Vagina (tissue), 2 donors: ENCODE data around the gene MYO3B. TPM values are rescaled to one million over a fixed set of nuclear protein-coding genes. Genes with fewer than 3 reads are reported as not detected.

Experiments used
- DNase-seq, 2 donors: peaks; one replicate each; pipeline ENCODE4 v3.0.0-alpha.2; 2017; ENCODE audit errors: extremely low spot score in 2 of 2
- H3K27ac ChIP-seq: fragments of 200-600 bp; sonication (generic); one replicate; pipeline ENCODE4 v1.5.1; 2019
- H3K27me3 ChIP-seq: fragments of 200-600 bp; sonication (generic); one replicate; pipeline ENCODE4 v1.5.1; 2019
- H3K36me3 ChIP-seq, 2 donors: fragments of 200-600 bp; sonication (generic); one replicate each; pipeline ENCODE4 v1.5.1; 2017 to 2019
- H3K4me1 ChIP-seq: fragments of 200-600 bp; sonication (generic); one replicate; pipeline ENCODE4 v1.5.1; 2019
- H3K4me3 ChIP-seq, 2 donors: fragments of 200-600 bp; sonication (generic); 1 replicate in 1 of 2; 2 replicates in 1 of 2; pipeline ENCODE4 v1.5.1; 2016 to 2019
- H3K9me3 ChIP-seq: fragments of 200-600 bp; sonication (generic); one replicate; pipeline ENCODE4 v1.5.1; 2019
- CTCF ChIP-seq, 3 experiments: fragments of 450-650 bp in 2 of 3; fragments of 200-600 bp in 1 of 3; sonication (generic) in 1 of 3; IDR thresholded peaks; one replicate each; pipeline ENCODE4 v1.5.1; 2017 to 2019; ENCODE audit warnings: antibody characterized with exemption in 3 of 3, mild to moderate bottlenecking in 2 of 3, moderate library complexity in 2 of 3
- POLR2A ChIP-seq, 2 donors: fragments of 450-650 bp; IDR thresholded peaks; one replicate each; pipeline ENCODE4 v1.6.1; 2017; ENCODE audit warnings: antibody characterized with exemption in 2 of 2, mild to moderate bottlenecking in 2 of 2, moderate library complexity in 2 of 2
- POLR2AphosphoS5 ChIP-seq, 2 donors: sonication (generic); formaldehyde crosslinking; IDR thresholded peaks; one replicate each; pipeline ENCODE4 v1.9.0; 2017; ENCODE audit warnings: antibody characterized with exemption in 2 of 2, mild to moderate bottlenecking in 2 of 2, low read depth in 1 of 2; ENCODE audit not compliant: insufficient read depth in 1 of 2
- intact Hi-C: fragments of 100-400 bp; cut with DNase I; formaldehyde crosslinking; loops from one replicate; pipeline ENCODE4 v1.15.1; 2023
- total RNA-seq: library from RNA; depleted of rRNA; stranded (reverse); fragments of >200 nt; gene quantifications from one replicate; pipeline ENCODE4 v1.2.3, GENCODE V29; 2016

The MYO3B gene
- total RNA-seq, 1 donor from 2014 or later = 0.49 TPM

DNA sequence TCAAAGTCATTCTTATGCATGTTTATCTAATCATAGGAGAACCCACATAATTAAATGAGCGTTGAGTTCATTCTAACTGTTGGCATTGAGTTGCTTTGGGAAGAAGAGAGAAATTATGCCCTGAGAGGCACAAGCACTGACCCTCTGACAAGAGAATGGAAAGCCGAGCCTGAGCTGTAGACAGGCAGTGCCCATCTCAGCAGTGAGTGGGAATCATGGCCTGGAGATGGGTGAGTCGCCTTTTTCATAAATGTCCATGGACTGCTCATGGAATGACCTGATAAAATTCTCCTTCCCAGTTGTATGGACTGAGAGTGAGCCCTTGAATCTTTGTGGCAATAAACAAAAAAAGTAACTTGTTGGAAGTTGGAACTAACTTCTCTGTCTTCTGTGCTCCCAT is 21.4 kb upstream of the MYO3B start:
- H3K4me3 ChIP-seq = no peak overlapping the region
- no peak overlapping the region for H3K27ac ChIP-seq
- H3K9me3 ChIP-seq = no peaks in the 10 kb centered on the region
- intact Hi-C loops = no loop called here
- TF ChIP-seq POLR2A (IDR thresholded peaks at IDR 0.05) (no peak), POLR2AphosphoS5 (IDR thresholded peaks at IDR 0.05; ENCODE audit: insufficient read depth in 1 of 2, low read depth in 1 of 2) (no peak), CTCF (IDR thresholded peaks at IDR 0.05) (no peak)
- no peaks in the 10 kb centered on the region for H3K4me1 ChIP-seq
- no peaks in the 10 kb centered on the region for H3K27me3 ChIP-seq
- no peaks in the 10 kb centered on the region for H3K36me3 ChIP-seq
- no peak for DNase-seq

- Histone ChIP-seq H3K27ac (no peak overlapping the region), H3K4me1 (no peaks in the 10 kb centered on the region), H3K27me3 (no peaks in the 10 kb centered on the region), H3K36me3 (no peaks in the 10 kb centered on the region), H3K9me3 (no peaks in the 10 kb centered on the region), H3K4me3 (no peak overlapping the region)
- no peak for DNase-seq
- TF ChIP-seq CTCF (IDR thresholded peaks at IDR 0.05) (no peak), POLR2AphosphoS5 (IDR thresholded peaks at IDR 0.05; ENCODE audit: insufficient read depth in 1 of 2, low read depth in 1 of 2) (no peak), POLR2A (IDR thresholded peaks at IDR 0.05) (no peak)
- intact Hi-C loops = no loop called here
These were observed 20.8 kb upstream of the MYO3B start for GRCh38 chr2:170157025-170157684.

DNA sequence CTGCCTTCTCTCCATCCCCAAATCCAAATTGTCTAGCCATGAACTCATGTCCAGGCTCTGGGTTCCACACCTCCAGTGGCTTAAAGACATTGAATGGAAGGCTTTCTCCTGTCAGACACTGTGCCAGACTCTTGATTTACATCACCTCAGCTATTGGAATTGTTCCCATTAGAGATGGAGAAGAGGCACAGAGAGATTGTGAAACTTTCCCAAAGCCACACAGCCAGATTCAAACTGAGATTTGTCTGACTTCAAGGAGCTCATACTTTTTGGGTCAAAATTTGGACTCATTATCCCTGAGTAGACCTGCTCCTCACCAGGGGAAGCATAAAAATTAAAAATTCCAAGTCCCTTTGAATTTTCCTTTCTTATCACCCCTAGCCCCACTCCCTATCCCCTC is 18.9 kb upstream of the MYO3B start:
- Histone ChIP-seq H3K27me3 (no peaks in the 10 kb centered on the region), H3K9me3 (no peaks in the 10 kb centered on the region), H3K36me3 (no peaks in the 10 kb centered on the region), H3K4me1 (no peaks in the 10 kb centered on the region), H3K27ac (no peak overlapping the region), H3K4me3 (no peak overlapping the region)
- DNase-seq = no peak
- TF ChIP-seq POLR2AphosphoS5 (IDR thresholded peaks at IDR 0.05; ENCODE audit: insufficient read depth in 1 of 2, low read depth in 1 of 2) (no peak), CTCF (IDR thresholded peaks at IDR 0.05) (no peak), POLR2A (IDR thresholded peaks at IDR 0.05) (no peak)
- intact Hi-C loops = no loop called here

- H3K27ac ChIP-seq = no peak overlapping the region
- TF ChIP-seq CTCF (IDR thresholded peaks at IDR 0.05) (no peak), POLR2AphosphoS5 (IDR thresholded peaks at IDR 0.05; ENCODE audit: insufficient read depth in 1 of 2, low read depth in 1 of 2) (no peak), POLR2A (IDR thresholded peaks at IDR 0.05) (no peak)
- no peak overlapping the region for H3K4me3 ChIP-seq
- intact Hi-C loops = no loop called here
- H3K27me3 ChIP-seq = no peaks in the 10 kb centered on the region
- DNase-seq = no peak
- no peaks in the 10 kb centered on the region for H3K9me3 ChIP-seq
- H3K36me3 ChIP-seq = no peaks in the 10 kb centered on the region
- no peaks in the 10 kb centered on the region for H3K4me1 ChIP-seq
These were observed 16.3 kb upstream of the MYO3B start for GRCh38 chr2:170161516-170162270.

GRCh38 chr2:170162271-170162632 is 15.7 kb upstream of the MYO3B start:
- DNase-seq = no peak
- intact Hi-C loops = no loop called here
- Histone ChIP-seq H3K27ac (no peak overlapping the region), H3K36me3 (no peaks in the 10 kb centered on the region), H3K27me3 (no peaks in the 10 kb centered on the region), H3K4me3 (no peak overlapping the region), H3K9me3 (no peaks in the 10 kb centered on the region), H3K4me1 (no peaks in the 10 kb centered on the region)
- TF ChIP-seq CTCF (IDR thresholded peaks at IDR 0.05) = no peak
- TF ChIP-seq POLR2AphosphoS5 (IDR thresholded peaks at IDR 0.05; ENCODE audit: insufficient read depth in 1 of 2, low read depth in 1 of 2) = no peak
- TF ChIP-seq POLR2A (IDR thresholded peaks at IDR 0.05) = no peak
